Fibroblast of mammary gland (primary cell): ENCODE measurements around the gene ZNF750.

ENCODE experiments used
- DNase-seq: peaks from one replicate; pipeline ENCODE4 v3.0.0-alpha.2; 2010; ENCODE audit warnings: low read depth
- H3K4me3 ChIP-seq: 2 replicates; pipeline ENCODE4 v1.5.1; 2011; ENCODE audit warnings: low read depth, mild to moderate bottlenecking, low read length, moderate library complexity; ENCODE audit not compliant: control insufficient read depth
- TF ChIP-seq, protein P1 (sequence below): conservative IDR thresholded peaks from 2 replicates; pipeline ENCODE4 v1.5.1; 2011; ENCODE audit warnings: low read depth, low read length, inconsistent platforms; ENCODE audit not compliant: control insufficient read depth, insufficient read depth

ZNF750 gene

DNA sequence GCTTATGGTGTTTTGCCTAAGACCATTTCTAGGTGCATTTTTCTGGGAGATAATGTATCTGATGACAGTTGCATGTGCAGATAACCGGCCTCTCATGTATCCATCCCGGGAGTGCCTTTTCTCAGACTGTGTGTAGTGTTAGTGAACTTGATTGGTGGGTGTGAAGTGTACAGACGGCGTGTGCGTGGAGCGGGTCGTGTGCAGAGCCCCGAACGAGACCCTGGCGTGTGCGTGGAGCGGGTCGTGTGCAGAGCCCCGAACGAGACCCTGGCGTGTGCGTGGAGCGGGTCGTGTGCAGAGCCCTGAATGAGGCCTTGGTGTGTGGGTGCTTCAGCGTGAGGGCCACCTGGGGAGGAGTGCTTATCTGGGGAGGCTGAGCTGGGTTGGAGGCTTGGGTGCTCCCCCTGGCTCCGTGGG is 28.9 kb upstream of the ZNF750 start:
- DNase-seq = no peak
- H3K4me3 ChIP-seq = no peak overlapping the region
- TF ChIP-seq, protein P1, sequence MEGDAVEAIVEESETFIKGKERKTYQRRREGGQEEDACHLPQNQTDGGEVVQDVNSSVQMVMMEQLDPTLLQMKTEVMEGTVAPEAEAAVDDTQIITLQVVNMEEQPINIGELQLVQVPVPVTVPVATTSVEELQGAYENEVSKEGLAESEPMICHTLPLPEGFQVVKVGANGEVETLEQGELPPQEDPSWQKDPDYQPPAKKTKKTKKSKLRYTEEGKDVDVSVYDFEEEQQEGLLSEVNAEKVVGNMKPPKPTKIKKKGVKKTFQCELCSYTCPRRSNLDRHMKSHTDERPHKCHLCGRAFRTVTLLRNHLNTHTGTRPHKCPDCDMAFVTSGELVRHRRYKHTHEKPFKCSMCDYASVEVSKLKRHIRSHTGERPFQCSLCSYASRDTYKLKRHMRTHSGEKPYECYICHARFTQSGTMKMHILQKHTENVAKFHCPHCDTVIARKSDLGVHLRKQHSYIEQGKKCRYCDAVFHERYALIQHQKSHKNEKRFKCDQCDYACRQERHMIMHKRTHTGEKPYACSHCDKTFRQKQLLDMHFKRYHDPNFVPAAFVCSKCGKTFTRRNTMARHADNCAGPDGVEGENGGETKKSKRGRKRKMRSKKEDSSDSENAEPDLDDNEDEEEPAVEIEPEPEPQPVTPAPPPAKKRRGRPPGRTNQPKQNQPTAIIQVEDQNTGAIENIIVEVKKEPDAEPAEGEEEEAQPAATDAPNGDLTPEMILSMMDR = no peak

DNA sequence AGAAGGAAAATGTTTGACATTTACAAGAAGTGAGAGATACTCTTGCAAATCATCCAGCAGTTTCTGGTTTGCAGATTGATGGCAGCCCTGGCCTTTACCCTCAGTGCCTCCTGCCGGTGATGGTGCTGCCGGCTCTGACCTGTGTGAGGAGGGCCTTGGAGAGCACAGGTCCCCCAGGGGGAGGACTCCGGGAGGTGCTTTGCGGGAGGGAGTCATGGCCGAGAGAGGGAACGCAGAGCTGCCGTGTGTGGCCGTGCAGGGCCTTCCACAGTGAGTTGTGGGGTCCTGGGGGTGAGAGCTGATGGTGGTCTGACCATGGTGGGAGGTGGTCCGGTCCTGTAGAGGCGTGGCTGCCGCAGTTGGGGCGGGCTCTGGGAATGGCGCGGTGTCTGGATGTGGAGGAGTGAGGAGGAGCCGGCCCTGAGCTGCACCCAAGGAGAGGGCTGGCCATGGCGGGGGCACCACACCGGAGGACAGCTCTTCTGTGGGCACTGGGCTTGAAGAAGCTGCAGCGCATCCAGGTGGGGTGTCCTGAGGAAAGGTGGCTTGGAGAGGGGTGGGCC is 28.0 kb upstream of the ZNF750 start:
- TF ChIP-seq, protein P1 = no peak
- no peak for DNase-seq
- no peak overlapping the region for H3K4me3 ChIP-seq

DNA sequence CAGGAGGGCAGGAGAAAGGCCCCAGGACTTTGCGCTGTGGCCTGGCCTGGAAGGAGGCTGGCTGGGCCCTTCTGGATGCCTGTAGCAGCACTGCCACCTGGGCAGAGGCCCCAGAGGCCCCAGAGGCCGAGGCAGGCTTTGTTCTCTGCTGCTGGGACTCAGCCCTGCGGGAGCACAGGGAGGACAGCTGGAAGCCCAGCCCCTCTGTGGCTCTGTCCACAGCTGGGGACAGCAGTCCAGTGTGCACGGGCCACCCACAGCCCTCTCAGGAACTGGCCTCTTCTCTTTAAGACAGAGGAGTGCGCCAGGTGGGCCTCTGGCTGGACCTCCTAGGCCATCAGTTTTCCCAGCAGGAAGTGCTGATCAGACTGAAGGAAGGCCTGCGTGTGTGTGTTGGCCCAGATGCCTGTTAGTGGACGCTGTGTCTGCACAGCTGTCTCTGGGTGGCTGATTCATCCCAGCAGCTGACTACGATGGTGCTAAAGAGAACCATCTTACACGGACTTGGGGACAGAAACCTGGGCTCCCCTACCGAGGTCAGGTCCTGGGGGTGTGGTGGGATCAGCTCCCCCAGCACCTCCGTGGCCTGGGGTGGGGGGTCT is 26.9 kb upstream of the ZNF750 start:
- TF ChIP-seq, protein P1 = no peak
- DNase-seq = peak; percentile 89
- no peak overlapping the region for H3K4me3 ChIP-seq

DNA sequence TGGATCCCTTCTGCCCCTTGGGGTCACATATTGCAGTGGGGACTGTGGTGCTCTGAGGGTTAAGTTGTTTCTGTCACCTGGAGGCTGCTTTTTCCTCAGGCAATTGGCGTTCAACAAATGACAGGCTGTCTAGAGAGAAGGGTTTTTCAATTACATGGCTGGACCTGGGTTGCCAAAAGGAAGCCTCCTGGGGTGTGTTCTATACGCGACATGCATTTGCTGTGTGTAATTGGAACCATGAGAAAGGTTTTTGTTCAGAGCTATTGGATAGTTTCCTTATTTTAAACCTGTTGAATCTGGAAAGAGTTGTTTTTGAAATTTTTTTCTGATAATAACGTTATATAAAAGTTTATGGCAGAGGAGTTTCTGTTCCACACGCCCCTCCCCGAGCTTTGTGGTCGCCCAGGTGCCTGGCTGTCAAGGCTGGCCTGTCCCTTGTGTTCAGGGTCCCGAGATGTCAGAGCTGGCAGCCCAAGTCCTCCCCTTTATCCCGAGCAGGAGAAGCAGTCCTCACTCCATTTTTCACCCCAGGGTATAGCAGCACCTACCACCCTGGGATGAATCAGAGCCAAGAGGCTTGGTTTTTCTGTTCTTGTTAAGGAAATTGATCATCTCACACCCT is 26.1 kb upstream of the ZNF750 start:
- TF ChIP-seq, protein P1 = no peak
- DNase-seq = no peak
- H3K4me3 ChIP-seq = no peak overlapping the region

DNA sequence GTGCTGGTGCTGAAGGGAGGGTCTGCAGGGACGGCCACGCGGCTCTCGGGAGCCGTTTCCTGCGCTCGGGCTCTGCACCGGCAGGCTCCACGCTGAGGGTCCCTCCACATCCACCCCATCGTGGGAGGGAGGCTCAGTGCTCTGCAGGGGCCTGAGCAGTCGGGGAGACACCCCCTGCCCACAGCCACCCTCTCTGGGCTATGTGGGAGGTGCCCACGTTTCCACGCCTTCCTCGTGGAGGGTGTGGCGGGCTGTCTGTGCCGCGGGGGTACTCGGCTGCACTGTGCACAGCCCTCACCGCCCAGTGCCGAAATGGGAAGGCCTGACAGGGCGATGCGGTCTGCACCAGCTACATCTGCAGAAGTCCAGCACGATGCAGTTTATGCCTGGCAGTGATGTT is 25.5 kb upstream of the ZNF750 start:
- no peak overlapping the region for H3K4me3 ChIP-seq
- TF ChIP-seq, protein P1 = no peak
- no peak for DNase-seq

DNA sequence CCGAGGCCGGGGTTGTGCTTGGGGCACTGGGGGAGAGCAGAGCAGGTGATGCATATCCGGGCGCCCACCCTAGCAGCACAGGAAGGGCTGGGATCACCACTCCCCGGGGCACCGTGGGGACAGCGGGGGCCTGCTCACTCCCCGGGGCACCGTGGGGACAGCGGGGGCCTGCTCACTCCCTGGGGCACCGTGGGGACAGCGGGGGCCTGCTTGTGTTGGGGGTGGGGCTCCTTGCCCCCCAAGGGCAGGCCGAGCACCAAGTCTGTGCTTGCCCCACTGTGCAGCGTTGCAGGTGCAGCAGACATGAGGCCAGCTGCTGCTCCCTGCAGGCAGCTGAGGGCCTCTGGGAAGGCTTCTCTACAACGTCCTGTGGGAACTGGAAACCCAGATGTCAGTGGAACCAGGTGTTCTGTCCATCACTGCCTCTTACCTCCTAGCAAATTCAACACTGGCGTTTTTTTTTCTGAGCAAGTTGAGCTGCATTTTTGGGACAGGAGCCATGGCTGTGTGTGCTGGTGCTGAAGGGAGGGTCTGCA is 25.0 kb upstream of the ZNF750 start:
- H3K4me3 ChIP-seq = no peak overlapping the region
- DNase-seq = no peak
- TF ChIP-seq, protein P1 = no peak
